Umbilical cord (tissue), 2 donors: ENCODE measurements around the gene PARD3B. TPM values are rescaled to one million over a fixed set of nuclear protein-coding genes. Genes with fewer than 3 reads are reported as not detected.
A peak's percentile ranks its signal among the peaks of the same experiment; 100 is the strongest.

Experiments
- DNase-seq: peaks from one replicate; pipeline ENCODE4 v3.0.0-alpha.2; 2015; ENCODE audit warnings: low spot score
- total RNA-seq: library from RNA; depleted of rRNA; stranded (reverse); fragments of >200 nt; gene quantifications from one replicate; pipeline ENCODE4 v1.2.3, GENCODE V29; 2014; ENCODE audit warnings: low replicate concordance; ENCODE audit not compliant: insufficient read depth

PARD3B gene
- total RNA-seq, 1 donor from 2014 or later = 27.7 TPM

- no peak for DNase-seq
Measured at GRCh38 chr2:204892506-204893255, 347.4 kb downstream of the PARD3B start.

GRCh38 chr2:204896146-204896545 lies 350.9 kb downstream of the PARD3B start:
- DNase-seq = no peak

GRCh38 chr2:204897561-204897960 lies 352.3 kb downstream of the PARD3B start:
- DNase-seq = no peak

- DNase-seq = no peak
Measured at GRCh38 chr2:204898928-204899640, 353.8 kb downstream of the PARD3B start.

- no peak for DNase-seq
Measured at GRCh38 chr2:204899983-204900382, 354.7 kb downstream of the PARD3B start.

GRCh38 chr2:204900487-204900886 lies 355.2 kb downstream of the PARD3B start:
- DNase-seq = no peak

- no peak for DNase-seq
Measured at GRCh38 chr2:204900910-204901309, 355.6 kb downstream of the PARD3B start.

GRCh38 chr2:204901591-204901990 lies 356.3 kb downstream of the PARD3B start:
- no peak for DNase-seq

- no peak for DNase-seq
Measured at GRCh38 chr2:204909791-204910190, 364.5 kb downstream of the PARD3B start.

GRCh38 chr2:204913312-204913711 lies 368.0 kb downstream of the PARD3B start:
- DNase-seq = no peak

GRCh38 chr2:204913854-204914464 lies 368.7 kb downstream of the PARD3B start:
- DNase-seq = no peak

GRCh38 chr2:204914708-204915107 lies 369.4 kb downstream of the PARD3B start:
- DNase-seq = no peak

GRCh38 chr2:204917089-204917701 lies 371.9 kb downstream of the PARD3B start:
- DNase-seq = no peak

GRCh38 chr2:204920776-204921175 lies 375.5 kb downstream of the PARD3B start:
- DNase-seq = peak; percentile 11

- DNase-seq = no peak
Measured at GRCh38 chr2:204923957-204924356, 378.7 kb downstream of the PARD3B start.

GRCh38 chr2:204931562-204931961 lies 386.3 kb downstream of the PARD3B start:
- peak; percentile 44 for DNase-seq

GRCh38 chr2:204933735-204934374 lies 388.6 kb downstream of the PARD3B start:
- no peak for DNase-seq

- no peak for DNase-seq
Measured at GRCh38 chr2:204944927-204945326, 399.7 kb downstream of the PARD3B start.

- DNase-seq = no peak
Measured at GRCh38 chr2:204945376-204945775, 400.1 kb downstream of the PARD3B start.

- DNase-seq = no peak
Measured at GRCh38 chr2:204946892-204947291, 401.6 kb downstream of the PARD3B start.

GRCh38 chr2:204947405-204947804 lies 402.1 kb downstream of the PARD3B start:
- no peak for DNase-seq
